Tibial nerve (tissue), 3 donors: Measurements from ENCODE around the gene PARD6B.

ENCODE experiments used
- POLR2A ChIP-seq, 2 donors: fragments of 450-650 bp; IDR thresholded peaks; one replicate each; pipeline ENCODE4 v1.6.1; 2017; ENCODE audit warnings: antibody characterized with exemption in 2 of 2, mild to moderate bottlenecking in 2 of 2, moderate library complexity in 2 of 2
- TF ChIP-seq, protein P1 (sequence below), 5 experiments: fragments of 200-600 bp in 3 of 5; fragments of 450-650 bp in 2 of 5; sonication (generic) in 3 of 5; IDR thresholded peaks; one replicate each; pipeline ENCODE4 v1.5.1; 2016 to 2019; ENCODE audit warnings: antibody characterized with exemption in 5 of 5, mild to moderate bottlenecking in 3 of 5, moderate library complexity in 2 of 5

DNA sequence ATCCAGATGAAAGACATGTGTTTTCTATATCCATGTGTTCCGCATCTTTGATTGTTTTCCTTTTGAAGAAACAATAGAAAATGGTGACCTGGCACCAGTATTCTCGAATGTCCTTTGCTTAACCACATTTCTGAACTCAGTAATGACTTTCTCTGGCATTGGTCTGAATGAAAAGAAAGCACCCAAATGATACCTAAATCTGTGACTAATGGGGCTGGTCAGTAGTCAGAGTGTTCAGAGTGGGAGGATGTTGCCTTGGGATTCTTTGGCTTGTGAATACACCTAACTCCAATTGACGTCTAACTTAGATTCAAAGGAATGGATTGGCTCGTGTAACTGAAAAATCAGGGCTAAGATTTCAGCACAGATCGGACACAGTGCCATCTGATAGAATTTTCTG, 27.1 kb downstream of the PARD6B start:
- TF ChIP-seq POLR2A (IDR thresholded peaks at IDR 0.05), result no peak
- TF ChIP-seq, protein P1, sequence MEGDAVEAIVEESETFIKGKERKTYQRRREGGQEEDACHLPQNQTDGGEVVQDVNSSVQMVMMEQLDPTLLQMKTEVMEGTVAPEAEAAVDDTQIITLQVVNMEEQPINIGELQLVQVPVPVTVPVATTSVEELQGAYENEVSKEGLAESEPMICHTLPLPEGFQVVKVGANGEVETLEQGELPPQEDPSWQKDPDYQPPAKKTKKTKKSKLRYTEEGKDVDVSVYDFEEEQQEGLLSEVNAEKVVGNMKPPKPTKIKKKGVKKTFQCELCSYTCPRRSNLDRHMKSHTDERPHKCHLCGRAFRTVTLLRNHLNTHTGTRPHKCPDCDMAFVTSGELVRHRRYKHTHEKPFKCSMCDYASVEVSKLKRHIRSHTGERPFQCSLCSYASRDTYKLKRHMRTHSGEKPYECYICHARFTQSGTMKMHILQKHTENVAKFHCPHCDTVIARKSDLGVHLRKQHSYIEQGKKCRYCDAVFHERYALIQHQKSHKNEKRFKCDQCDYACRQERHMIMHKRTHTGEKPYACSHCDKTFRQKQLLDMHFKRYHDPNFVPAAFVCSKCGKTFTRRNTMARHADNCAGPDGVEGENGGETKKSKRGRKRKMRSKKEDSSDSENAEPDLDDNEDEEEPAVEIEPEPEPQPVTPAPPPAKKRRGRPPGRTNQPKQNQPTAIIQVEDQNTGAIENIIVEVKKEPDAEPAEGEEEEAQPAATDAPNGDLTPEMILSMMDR (IDR thresholded peaks at IDR 0.05), result no peak
